Kidney (tissue), 14 donors: ENCODE results near the gene SNAP25. TPM values are rescaled to one million over a fixed set of nuclear protein-coding genes. Genes with fewer than 3 reads are reported as not detected.

ENCODE experiments used
- DNase-seq, 5 donors: peaks; one replicate each; pipeline ENCODE4 v3.0.0-alpha.2; 2013 to 2020
- FAIRE-seq: peaks from 2 replicates; lab custom pipeline; 2012; peaks lifted over from hg19 to GRCh38; lab: Jason Lieb, UNC
- H3K27ac ChIP-seq, 2 donors: one replicate each; pipeline ENCODE4 v1.7.0; 2013; ENCODE audit warnings: low read depth in 2 of 2, low read length in 2 of 2, inconsistent platforms in 1 of 2
- H3K27me3 ChIP-seq: one replicate; pipeline ENCODE4 v1.7.1; 2013; ENCODE audit warnings: low read length, inconsistent platforms; ENCODE audit not compliant: control insufficient read depth, insufficient read depth
- H3K36me3 ChIP-seq, 3 donors: one replicate each; pipeline versions ENCODE4 v1.7.0 to v1.7.1; 2013; ENCODE audit warnings: low read length in 3 of 3, control low read depth in 1 of 3, inconsistent platforms in 1 of 3; ENCODE audit not compliant: insufficient read depth in 3 of 3, control insufficient read depth in 2 of 3
- H3K4me1 ChIP-seq, 3 donors: one replicate each; pipeline versions ENCODE4 v1.7.0 to v1.7.1; 2013; ENCODE audit warnings: low read length in 3 of 3, inconsistent platforms in 1 of 3, low read depth in 1 of 3; ENCODE audit not compliant: control insufficient read depth in 2 of 3, insufficient read depth in 2 of 3
- H3K4me3 ChIP-seq, 3 donors: one replicate each; pipeline versions ENCODE4 v1.7.0 to v1.8.1; 2013; ENCODE audit warnings: low read length in 3 of 3, control low read depth in 1 of 3, inconsistent platforms in 1 of 3
- H3K9ac ChIP-seq, 3 donors: one replicate each; pipeline versions ENCODE4 v1.7.0 to v1.7.1; 2013; ENCODE audit warnings: low read length in 3 of 3, control low read depth in 1 of 3, inconsistent platforms in 1 of 3
- H3K9me3 ChIP-seq, 3 donors: one replicate each; pipeline versions ENCODE4 v1.7.0 to v1.7.1; 2013; ENCODE audit warnings: low read length in 3 of 3, control low read depth in 1 of 3, inconsistent platforms in 1 of 3; ENCODE audit not compliant: control insufficient read depth in 2 of 3, insufficient read depth in 1 of 3
- intact Hi-C: fragments of 100-400 bp; cut with DNase I; formaldehyde crosslinking; loops from one replicate; pipeline ENCODE4 v1.11.1; 2022
- polyA plus RNA-seq: library from polyadenylated mRNA; stranded (reverse); fragments of 350-450 nt; fragmentation: Illumina TruSeq; extraction: RNeasy Lipid Tissue Mini Kit (QIAGEN cat#74804); gene quantifications from one replicate; pipeline ENCODE4 v1.2.3, GENCODE V29; 2014; ENCODE audit warnings: low read depth, low replicate concordance; ENCODE audit not compliant: insufficient read depth
- total RNA-seq: library from RNA; stranded (reverse); fragmentation: NEBNext Ultra II Directional; extraction: Animal tissue kit (Norgen Biotek cat#: 25700); gene quantifications from one replicate; pipeline ENCODE4 v1.2.1, GENCODE V29; 2021
- TF ChIP-seq, protein P1 (sequence below): IDR thresholded peaks from 3 replicates; pipeline ENCODE4 v1.5.1; 2012; ENCODE audit warnings: mild to moderate bottlenecking, moderate library complexity, borderline replicate concordance; ENCODE audit not compliant: insufficient read depth; ENCODE audit errors: extremely low read depth
- donor health status: control.
- donor health status: control.
- donor health status: control.
- donor health status: control.
- donor health status: control.
- donor health status: DM: yes; HTN: yes; CAD: no.
- donor health status: Normal renal cell carcinoma (clear cell type).

SNAP25 gene
- total and polyA plus RNA-seq, 2 donors from 2014 or later, result 1.4 to 6.2 TPM

DNA sequence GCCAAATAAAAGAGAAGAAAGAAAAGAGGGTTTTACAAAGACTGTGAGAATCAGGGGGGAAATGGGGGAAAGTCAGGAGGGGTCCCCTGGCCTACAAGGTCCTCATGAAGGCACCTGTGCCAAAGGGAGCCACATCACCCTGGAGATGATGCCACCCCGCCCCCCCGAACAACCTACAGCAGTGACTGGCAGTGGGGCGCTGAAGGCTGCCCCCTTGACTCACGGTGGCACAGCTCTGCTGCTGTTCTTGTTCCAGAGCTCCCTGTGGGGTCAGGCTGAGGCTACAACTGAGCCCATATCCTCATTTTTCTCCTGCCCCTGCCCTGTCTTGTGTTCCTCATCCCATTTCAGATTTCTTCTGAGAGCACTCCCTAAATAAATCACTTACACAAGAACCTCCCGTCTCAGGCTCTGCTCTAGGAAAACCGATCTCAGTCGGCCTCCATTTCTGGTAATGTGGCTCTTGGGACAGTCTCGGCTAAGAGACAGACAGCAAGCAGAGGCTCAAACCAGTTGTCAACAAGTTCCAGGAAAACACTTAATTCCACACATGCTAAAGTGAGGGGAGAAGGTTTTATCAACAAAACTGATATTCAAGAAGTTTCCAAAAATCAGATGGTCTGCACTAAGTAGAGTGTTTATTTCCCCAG, 105.7 kb downstream of the SNAP25 start:
- Histone ChIP-seq H3K27me3 (no peaks in the 10 kb centered on the region), H3K27ac (no peak overlapping the region), H3K4me3 (no peak overlapping the region), H3K36me3 (no peaks in the 10 kb centered on the region), H3K9me3 (no peaks in the 10 kb centered on the region), H3K9ac (no peak overlapping the region), H3K4me1 (no peaks in the 10 kb centered on the region)
- no peak for DNase-seq
- TF ChIP-seq, protein P1, sequence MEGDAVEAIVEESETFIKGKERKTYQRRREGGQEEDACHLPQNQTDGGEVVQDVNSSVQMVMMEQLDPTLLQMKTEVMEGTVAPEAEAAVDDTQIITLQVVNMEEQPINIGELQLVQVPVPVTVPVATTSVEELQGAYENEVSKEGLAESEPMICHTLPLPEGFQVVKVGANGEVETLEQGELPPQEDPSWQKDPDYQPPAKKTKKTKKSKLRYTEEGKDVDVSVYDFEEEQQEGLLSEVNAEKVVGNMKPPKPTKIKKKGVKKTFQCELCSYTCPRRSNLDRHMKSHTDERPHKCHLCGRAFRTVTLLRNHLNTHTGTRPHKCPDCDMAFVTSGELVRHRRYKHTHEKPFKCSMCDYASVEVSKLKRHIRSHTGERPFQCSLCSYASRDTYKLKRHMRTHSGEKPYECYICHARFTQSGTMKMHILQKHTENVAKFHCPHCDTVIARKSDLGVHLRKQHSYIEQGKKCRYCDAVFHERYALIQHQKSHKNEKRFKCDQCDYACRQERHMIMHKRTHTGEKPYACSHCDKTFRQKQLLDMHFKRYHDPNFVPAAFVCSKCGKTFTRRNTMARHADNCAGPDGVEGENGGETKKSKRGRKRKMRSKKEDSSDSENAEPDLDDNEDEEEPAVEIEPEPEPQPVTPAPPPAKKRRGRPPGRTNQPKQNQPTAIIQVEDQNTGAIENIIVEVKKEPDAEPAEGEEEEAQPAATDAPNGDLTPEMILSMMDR, result no peak
- intact Hi-C loops, result no loop called here
- FAIRE-seq, result no peak

DNA sequence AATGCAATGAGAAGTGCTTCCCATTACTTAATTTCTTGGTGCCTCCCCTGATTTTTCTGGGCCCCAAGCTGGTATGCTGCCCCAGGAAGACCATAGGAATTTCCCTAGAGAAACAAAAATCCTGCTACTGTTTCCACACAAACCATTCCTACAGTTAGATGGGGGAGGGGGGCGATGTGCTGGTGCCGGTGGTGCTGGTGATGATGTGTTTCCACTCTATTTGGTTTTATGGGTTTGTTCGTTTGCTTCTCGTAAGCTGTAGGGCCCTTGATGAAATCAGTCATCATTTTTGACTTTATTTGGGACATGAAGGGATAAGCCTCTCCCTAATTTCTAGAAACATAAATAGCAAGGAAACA, 110.2 kb downstream of the SNAP25 start:
- intact Hi-C loops, result no loop called here
- no peaks in the 10 kb centered on the region for H3K4me1 ChIP-seq
- TF ChIP-seq, protein P1, result no peak
- H3K4me3 ChIP-seq, result no peak overlapping the region
- H3K27me3 ChIP-seq, result no peaks in the 10 kb centered on the region
- FAIRE-seq (no peak), DNase-seq (no peak)
- no peak overlapping the region for H3K27ac ChIP-seq
- H3K36me3 ChIP-seq, result no peaks in the 10 kb centered on the region
- no peak overlapping the region for H3K9ac ChIP-seq
- H3K9me3 ChIP-seq, result no peaks in the 10 kb centered on the region

DNA sequence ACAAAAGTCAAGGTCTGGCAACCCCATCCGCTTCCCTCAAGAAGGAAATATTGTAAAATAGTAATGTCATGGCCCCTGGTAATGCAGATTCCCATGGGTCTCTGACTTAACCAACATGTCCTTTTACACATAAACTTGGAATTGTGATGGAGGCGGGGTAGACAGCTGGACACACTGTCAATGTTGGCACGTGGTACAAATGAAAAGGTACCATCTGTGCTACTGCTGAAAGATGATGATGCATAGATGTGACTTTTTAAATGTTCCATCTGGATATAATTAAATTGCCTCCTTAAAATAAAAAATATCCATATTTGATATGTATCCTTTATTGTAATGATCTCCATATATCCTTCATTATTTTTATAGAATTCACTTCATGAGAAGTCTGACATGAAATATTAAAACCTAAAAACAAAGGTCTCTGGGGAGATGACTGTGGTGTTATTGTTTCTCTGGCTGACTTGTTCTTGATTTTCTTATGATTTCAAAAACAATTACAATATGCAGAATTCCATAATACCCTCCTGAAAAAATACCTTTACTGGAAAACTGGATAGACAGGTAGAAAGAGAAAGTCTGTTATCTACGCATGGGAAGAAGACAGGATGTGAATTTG, 110.9 kb downstream of the SNAP25 start:
- FAIRE-seq (no peak), DNase-seq (no peak)
- TF ChIP-seq, protein P1, result no peak
- no peaks in the 10 kb centered on the region for H3K36me3 ChIP-seq
- intact Hi-C loops, result no loop called here
- no peaks in the 10 kb centered on the region for H3K9me3 ChIP-seq
- H3K4me1 ChIP-seq, result no peaks in the 10 kb centered on the region
- H3K4me3 ChIP-seq, result no peak overlapping the region
- H3K9ac ChIP-seq, result no peak overlapping the region
- H3K27me3 ChIP-seq, result no peaks in the 10 kb centered on the region
- no peak overlapping the region for H3K27ac ChIP-seq
